HEK293 (cell line): ENCODE data around the gene DCT.

Source experiments
- CTCF ChIA-PET: fragments of 350-600 bp; formaldehyde crosslinking; extraction: SDS; loops from one replicate; lab custom pipeline; 2021; ENCODE audit warnings: antibody characterized with exemption; lab: Yijun Ruan, JAX
- POLR2A ChIA-PET: fragments of 300-600 bp; formaldehyde crosslinking; extraction: SDS; loops from one replicate; lab custom pipeline; 2020; ENCODE audit warnings: antibody characterized with exemption, inconsistent platforms; lab: Yijun Ruan, JAX
- H3K27ac ChIP-seq: fragments of 200-500 bp; sonication (Bioruptor generic); 2 replicates; pipeline ENCODE4 v1.5.1; 2014; ENCODE audit warnings: low read depth, low read length, control low read depth, inconsistent platforms; ENCODE audit errors: extremely low read depth
- H3K36me3 ChIP-seq, 2 experiments: fragments of 200-500 bp in 1 of 2; sonication (Bioruptor generic) in 1 of 2; 1 replicate in 1 of 2; 2 replicates in 1 of 2; pipeline ENCODE4 v1.5.1; 2014 to 2017; ENCODE audit warnings: inconsistent platforms in 2 of 2, low read length in 2 of 2; ENCODE audit not compliant: control insufficient read depth in 2 of 2, insufficient read depth in 1 of 2
- H3K4me1 ChIP-seq: fragments of 200-500 bp; sonication (Bioruptor generic); 2 replicates; pipeline ENCODE4 v1.5.1; 2014; ENCODE audit warnings: mild to moderate bottlenecking, low read length, inconsistent platforms; ENCODE audit not compliant: control insufficient read depth, insufficient read depth
- H3K4me3 ChIP-seq: 2 replicates; pipeline ENCODE4 v1.5.1; 2011; ENCODE audit warnings: low read depth, mild to moderate bottlenecking, control low read depth, low read length, moderate library complexity
- H3K9me3 ChIP-seq: fragments of 200-500 bp; sonication (Bioruptor generic); 2 replicates; pipeline ENCODE4 v1.5.1; 2014; ENCODE audit warnings: low read depth, low read length, inconsistent platforms; ENCODE audit not compliant: control insufficient read depth, insufficient read depth
- ZBTB21 ChIP-seq: fragments of 450-650 bp; formaldehyde crosslinking; IDR thresholded peaks from 2 replicates; pipeline ENCODE4 v1.5.1; 2017; ENCODE audit warnings: missing biosample characterization, missing genetic modification characterization
- ZFP3 ChIP-seq: fragments of 450-650 bp; formaldehyde crosslinking; IDR thresholded peaks from 2 replicates; pipeline ENCODE4 v1.5.1; 2016; ENCODE audit warnings: low read depth, missing biosample characterization, missing genetic modification characterization
- ZNF514 ChIP-seq: fragments of 450-650 bp; formaldehyde crosslinking; IDR thresholded peaks from 2 replicates; pipeline ENCODE4 v1.5.1; 2016; ENCODE audit warnings: missing biosample characterization, missing genetic modification characterization
- ZNF610 ChIP-seq: fragments of 450-650 bp; formaldehyde crosslinking; IDR thresholded peaks from 2 replicates; pipeline ENCODE4 v1.5.1; 2016; ENCODE audit warnings: missing biosample characterization, missing genetic modification characterization, borderline replicate concordance
- ZNF623 ChIP-seq: fragments of 450-650 bp; formaldehyde crosslinking; IDR thresholded peaks from 2 replicates; pipeline ENCODE4 v1.5.1; 2016; ENCODE audit warnings: missing biosample characterization, missing genetic modification characterization
- ZNF660 ChIP-seq: fragments of 450-650 bp; IDR thresholded peaks from 2 replicates; pipeline ENCODE4 v1.5.1; 2018; ENCODE audit warnings: missing biosample characterization, mild to moderate bottlenecking, missing genetic modification characterization
- ZNF677 ChIP-seq: fragments of 450-650 bp; IDR thresholded peaks from 2 replicates; pipeline ENCODE4 v1.5.0; 2018; ENCODE audit warnings: missing biosample characterization, mild to moderate bottlenecking, missing genetic modification characterization, moderate library complexity
- ZNF791 ChIP-seq: fragments of 450-650 bp; formaldehyde crosslinking; IDR thresholded peaks from 2 replicates; pipeline ENCODE4 v1.5.1; 2016; ENCODE audit warnings: missing biosample characterization, missing genetic modification characterization
- TF ChIP-seq, protein P1 (sequence below): IDR thresholded peaks from 2 replicates; pipeline ENCODE4 v1.6.1; 2011; ENCODE audit warnings: mild to moderate bottlenecking, low read depth, low read length, borderline replicate concordance
- TF ChIP-seq, protein P2 (sequence below): fragments of 450-650 bp; formaldehyde crosslinking; IDR thresholded peaks from 2 replicates; pipeline ENCODE4 v1.5.1; 2017; ENCODE audit warnings: missing biosample characterization, missing genetic modification characterization
- TF ChIP-seq, protein P3 (sequence below): fragments of 450-650 bp; formaldehyde crosslinking; conservative IDR thresholded peaks from 2 replicates; pipeline ENCODE4 v1.5.1; 2016; ENCODE audit warnings: low read depth, missing biosample characterization, missing genetic modification characterization
- TF ChIP-seq, protein P4 (sequence below): fragments of 450-650 bp; formaldehyde crosslinking; IDR thresholded peaks from 2 replicates; pipeline ENCODE4 v1.5.1; 2016; ENCODE audit warnings: missing biosample characterization, missing genetic modification characterization

The DCT gene

DNA sequence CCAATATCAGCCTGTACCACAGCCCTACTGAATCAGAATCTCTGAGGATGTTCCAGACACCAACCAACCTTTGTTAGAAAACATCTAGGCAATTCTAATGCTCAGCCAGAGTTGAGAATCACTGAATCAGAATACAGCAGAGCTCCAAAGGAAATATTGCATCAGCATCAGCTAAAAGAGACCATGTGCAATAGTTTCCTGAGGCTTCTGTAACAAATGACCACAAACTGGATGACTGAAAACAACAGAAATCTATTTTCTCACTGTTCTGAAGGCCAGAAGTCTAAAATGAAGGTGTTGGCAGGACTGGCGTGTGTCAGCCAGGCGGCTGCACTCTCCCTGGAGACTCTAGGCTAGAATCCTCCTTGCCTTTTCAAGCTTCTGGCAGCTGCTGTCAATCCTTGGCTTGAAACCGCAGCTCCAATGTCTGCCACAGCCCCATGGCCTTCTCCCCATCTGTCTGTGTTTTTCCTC is 1.2 kb upstream of the DCT start:
- POLR2A ChIA-PET, result no interaction called here
- H3K4me1 ChIP-seq, result no peaks in the 10 kb centered on the region

More for the DNA sequence above, 1.2 kb upstream of the DCT start:
- Histone ChIP-seq H3K4me3 (no peak overlapping the region), H3K27ac (no peak overlapping the region), H3K9me3 (no peaks in the 10 kb centered on the region), H3K36me3 (no peaks in the 10 kb centered on the region)
- CTCF ChIA-PET, result no interaction called here
- TF ChIP-seq ZNF791 (tag by site-specific recombination) (no peak), ZNF677 (tag by site-specific recombination) (no peak), ZNF623 (tag by site-specific recombination) (no peak), ZNF514 (tag by site-specific recombination) (no peak), ZNF660 (tag by site-specific recombination) (no peak), ZNF610 (tag by site-specific recombination) (no peak), ZFP3 (tag by site-specific recombination) (no peak), ZBTB21 (no peak)
- TF ChIP-seq, protein P1, sequence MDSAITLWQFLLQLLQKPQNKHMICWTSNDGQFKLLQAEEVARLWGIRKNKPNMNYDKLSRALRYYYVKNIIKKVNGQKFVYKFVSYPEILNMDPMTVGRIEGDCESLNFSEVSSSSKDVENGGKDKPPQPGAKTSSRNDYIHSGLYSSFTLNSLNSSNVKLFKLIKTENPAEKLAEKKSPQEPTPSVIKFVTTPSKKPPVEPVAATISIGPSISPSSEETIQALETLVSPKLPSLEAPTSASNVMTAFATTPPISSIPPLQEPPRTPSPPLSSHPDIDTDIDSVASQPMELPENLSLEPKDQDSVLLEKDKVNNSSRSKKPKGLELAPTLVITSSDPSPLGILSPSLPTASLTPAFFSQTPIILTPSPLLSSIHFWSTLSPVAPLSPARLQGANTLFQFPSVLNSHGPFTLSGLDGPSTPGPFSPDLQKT, result no peak
- TF ChIP-seq, protein P2, sequence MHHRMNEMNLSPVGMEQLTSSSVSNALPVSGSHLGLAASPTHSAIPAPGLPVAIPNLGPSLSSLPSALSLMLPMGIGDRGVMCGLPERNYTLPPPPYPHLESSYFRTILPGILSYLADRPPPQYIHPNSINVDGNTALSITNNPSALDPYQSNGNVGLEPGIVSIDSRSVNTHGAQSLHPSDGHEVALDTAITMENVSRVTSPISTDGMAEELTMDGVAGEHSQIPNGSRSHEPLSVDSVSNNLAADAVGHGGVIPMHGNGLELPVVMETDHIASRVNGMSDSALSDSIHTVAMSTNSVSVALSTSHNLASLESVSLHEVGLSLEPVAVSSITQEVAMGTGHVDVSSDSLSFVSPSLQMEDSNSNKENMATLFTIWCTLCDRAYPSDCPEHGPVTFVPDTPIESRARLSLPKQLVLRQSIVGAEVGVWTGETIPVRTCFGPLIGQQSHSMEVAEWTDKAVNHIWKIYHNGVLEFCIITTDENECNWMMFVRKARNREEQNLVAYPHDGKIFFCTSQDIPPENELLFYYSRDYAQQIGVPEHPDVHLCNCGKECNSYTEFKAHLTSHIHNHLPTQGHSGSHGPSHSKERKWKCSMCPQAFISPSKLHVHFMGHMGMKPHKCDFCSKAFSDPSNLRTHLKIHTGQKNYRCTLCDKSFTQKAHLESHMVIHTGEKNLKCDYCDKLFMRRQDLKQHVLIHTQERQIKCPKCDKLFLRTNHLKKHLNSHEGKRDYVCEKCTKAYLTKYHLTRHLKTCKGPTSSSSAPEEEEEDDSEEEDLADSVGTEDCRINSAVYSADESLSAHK (tag by site-specific recombination), result no peak
- TF ChIP-seq, protein P3, sequence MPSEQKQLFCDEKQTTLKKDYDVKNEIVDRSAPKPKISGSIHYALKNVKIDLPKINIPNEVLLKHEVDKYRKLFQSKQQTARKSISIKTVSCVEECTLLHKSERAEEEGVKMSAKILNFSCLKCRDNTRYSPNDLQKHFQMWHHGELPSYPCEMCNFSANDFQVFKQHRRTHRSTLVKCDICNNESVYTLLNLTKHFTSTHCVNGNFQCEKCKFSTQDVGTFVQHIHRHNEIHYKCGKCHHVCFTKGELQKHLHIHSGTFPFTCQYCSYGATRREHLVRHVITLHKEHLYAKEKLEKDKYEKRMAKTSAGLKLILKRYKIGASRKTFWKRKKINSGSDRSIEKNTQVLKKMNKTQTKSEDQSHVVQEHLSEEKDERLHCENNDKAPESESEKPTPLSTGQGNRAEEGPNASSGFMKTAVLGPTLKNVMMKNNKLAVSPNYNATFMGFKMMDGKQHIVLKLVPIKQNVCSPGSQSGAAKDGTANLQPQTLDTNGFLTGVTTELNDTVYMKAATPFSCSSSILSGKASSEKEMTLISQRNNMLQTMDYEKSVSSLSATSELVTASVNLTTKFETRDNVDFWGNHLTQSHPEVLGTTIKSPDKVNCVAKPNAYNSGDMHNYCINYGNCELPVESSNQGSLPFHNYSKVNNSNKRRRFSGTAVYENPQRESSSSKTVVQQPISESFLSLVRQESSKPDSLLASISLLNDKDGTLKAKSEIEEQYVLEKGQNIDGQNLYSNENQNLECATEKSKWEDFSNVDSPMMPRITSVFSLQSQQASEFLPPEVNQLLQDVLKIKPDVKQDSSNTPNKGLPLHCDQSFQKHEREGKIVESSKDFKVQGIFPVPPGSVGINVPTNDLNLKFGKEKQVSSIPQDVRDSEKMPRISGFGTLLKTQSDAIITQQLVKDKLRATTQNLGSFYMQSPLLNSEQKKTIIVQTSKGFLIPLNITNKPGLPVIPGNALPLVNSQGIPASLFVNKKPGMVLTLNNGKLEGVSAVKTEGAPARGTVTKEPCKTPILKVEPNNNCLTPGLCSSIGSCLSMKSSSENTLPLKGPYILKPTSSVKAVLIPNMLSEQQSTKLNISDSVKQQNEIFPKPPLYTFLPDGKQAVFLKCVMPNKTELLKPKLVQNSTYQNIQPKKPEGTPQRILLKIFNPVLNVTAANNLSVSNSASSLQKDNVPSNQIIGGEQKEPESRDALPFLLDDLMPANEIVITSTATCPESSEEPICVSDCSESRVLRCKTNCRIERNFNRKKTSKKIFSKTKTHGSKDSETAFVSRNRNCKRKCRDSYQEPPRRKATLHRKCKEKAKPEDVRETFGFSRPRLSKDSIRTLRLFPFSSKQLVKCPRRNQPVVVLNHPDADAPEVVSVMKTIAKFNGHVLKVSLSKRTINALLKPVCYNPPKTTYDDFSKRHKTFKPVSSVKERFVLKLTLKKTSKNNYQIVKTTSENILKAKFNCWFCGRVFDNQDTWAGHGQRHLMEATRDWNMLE, result no peak
- TF ChIP-seq, protein P4, sequence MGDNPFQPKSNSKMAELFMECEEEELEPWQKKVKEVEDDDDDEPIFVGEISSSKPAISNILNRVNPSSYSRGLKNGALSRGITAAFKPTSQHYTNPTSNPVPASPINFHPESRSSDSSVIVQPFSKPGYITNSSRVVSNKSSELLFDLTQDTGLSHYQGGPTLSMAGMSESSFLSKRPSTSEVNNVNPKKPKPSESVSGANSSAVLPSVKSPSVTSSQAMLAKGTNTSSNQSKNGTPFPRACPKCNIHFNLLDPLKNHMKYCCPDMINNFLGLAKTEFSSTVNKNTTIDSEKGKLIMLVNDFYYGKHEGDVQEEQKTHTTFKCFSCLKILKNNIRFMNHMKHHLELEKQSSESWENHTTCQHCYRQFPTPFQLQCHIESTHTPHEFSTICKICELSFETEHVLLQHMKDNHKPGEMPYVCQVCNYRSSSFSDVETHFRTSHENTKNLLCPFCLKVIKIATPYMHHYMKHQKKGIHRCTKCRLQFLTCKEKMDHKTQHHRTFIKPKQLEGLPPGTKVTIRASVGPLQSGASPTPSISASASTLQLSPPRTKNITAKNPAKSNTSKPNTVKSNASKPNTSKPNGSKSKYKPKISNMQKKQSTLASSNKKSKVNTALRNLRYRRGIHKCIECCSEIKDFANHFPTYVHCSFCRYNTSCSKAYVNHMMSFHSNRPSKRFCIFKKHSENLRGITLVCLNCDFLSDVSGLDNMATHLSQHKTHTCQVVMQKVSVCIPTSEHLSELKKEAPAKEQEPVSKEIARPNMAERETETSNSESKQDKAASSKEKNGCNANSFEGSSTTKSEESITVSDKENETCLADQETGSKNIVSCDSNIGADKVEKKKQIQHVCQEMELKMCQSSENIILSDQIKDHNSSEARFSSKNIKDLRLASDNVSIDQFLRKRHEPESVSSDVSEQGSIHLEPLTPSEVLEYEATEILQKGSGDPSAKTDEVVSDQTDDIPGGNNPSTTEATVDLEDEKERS (tag by site-specific recombination), result no peak
